ENCODE measurements around the gene DHRS12.

The DHRS12 gene

DNA sequence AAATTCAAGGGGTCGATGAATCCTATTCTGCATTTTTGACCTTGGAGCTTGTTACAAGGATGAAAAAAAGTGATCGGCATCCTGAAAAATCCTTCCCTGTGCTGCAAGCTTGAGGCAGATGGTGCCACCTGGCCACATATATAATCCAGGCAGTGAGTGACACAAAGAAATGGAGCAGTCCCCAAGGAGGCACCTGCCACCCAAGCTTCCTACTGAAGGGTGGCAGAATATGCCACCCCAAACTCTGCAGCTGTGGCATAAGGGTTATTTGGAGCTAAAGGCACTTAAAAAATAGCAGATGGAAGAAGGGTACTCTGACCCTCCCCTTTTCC lies 25.6 kb upstream of the DHRS12 start:
- Histone ChIP-seq H3K9ac (no peak overlapping the region), H3K27ac (no peak overlapping the region), H3K4me3 (IDR thresholded peaks at IDR 0.05; ENCODE audit: insufficient read depth, low read depth, low read length) (no peak overlapping the region), H4K20me1 (ENCODE audit: insufficient read depth) (no peaks in the 10 kb centered on the region), H3K4me1 (ENCODE audit: low read depth, poor library complexity, severe bottlenecking) (peaks cover 33% of the 10 kb centered on the region), H2AFZ (ENCODE audit: low read depth) (no peak overlapping the region), H3K36me3 (ENCODE audit: insufficient read depth) (no peaks in the 10 kb centered on the region), H3K4me2 (no peak overlapping the region), H3K27me3 (ENCODE audit: insufficient read depth, low read depth) (no peaks in the 10 kb centered on the region), H3K79me2 (ENCODE audit: insufficient read depth, low read depth) (no peaks in the 10 kb centered on the region)
- TF ChIP-seq, protein P1, sequence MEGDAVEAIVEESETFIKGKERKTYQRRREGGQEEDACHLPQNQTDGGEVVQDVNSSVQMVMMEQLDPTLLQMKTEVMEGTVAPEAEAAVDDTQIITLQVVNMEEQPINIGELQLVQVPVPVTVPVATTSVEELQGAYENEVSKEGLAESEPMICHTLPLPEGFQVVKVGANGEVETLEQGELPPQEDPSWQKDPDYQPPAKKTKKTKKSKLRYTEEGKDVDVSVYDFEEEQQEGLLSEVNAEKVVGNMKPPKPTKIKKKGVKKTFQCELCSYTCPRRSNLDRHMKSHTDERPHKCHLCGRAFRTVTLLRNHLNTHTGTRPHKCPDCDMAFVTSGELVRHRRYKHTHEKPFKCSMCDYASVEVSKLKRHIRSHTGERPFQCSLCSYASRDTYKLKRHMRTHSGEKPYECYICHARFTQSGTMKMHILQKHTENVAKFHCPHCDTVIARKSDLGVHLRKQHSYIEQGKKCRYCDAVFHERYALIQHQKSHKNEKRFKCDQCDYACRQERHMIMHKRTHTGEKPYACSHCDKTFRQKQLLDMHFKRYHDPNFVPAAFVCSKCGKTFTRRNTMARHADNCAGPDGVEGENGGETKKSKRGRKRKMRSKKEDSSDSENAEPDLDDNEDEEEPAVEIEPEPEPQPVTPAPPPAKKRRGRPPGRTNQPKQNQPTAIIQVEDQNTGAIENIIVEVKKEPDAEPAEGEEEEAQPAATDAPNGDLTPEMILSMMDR (conservative IDR thresholded peaks at IDR 0.05; ENCODE audit: low read depth, low read length): no peak

DNA sequence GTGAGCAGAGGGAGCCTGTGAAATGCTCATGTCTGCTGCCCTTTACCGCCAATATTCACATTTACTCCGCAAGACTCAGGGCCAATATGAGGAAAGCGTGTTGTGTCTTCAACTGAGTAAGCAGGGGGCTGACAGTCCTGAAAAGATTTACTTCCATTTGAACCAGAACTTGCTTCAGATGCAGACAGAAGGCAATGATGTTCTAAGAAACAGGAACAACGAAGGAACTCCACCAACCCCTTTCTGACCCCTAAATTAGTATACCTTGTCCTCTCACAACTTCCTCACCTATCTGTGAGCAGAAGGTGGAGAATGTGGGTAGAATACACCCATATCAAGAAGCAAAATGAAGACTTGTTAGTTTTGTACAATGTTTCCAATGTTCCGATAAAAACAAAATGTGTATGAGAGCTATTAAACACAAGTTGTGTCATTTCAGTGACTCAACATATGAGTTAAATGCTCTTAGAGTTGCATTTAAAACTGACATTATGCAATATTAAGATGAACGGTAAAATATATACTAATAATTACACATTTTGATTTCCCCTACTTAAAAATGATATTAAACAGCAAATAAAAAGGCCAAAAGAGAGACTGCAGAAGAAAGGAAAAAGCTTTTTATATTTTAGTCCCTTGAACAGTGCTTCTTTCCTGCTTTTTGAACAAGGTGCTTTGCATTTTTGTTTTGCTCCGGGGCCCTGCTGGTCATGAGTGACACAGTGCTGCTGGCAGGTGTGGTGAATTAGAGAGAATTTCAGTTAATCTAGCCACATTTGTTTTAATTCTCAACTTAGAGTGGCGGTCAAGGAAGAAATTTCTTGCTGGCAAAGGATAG lies 25.0 kb upstream of the DHRS12 start:
- Histone ChIP-seq H3K27ac (no peak overlapping the region), H3K9ac (no peak overlapping the region), H3K27me3 (ENCODE audit: insufficient read depth, low read depth) (no peaks in the 10 kb centered on the region), H3K36me3 (ENCODE audit: insufficient read depth) (no peaks in the 10 kb centered on the region), H4K20me1 (ENCODE audit: insufficient read depth) (no peaks in the 10 kb centered on the region), H3K4me1 (ENCODE audit: low read depth, poor library complexity, severe bottlenecking) (peaks cover 39% of the 10 kb centered on the region), H3K4me3 (IDR thresholded peaks at IDR 0.05; ENCODE audit: insufficient read depth, low read depth, low read length) (no peak overlapping the region), H3K79me2 (ENCODE audit: insufficient read depth, low read depth) (no peaks in the 10 kb centered on the region), H2AFZ (ENCODE audit: low read depth) (no peak overlapping the region), H3K4me2 (no peak overlapping the region)
- TF ChIP-seq, protein P1 (conservative IDR thresholded peaks at IDR 0.05; ENCODE audit: low read depth, low read length): no peak

DNA sequence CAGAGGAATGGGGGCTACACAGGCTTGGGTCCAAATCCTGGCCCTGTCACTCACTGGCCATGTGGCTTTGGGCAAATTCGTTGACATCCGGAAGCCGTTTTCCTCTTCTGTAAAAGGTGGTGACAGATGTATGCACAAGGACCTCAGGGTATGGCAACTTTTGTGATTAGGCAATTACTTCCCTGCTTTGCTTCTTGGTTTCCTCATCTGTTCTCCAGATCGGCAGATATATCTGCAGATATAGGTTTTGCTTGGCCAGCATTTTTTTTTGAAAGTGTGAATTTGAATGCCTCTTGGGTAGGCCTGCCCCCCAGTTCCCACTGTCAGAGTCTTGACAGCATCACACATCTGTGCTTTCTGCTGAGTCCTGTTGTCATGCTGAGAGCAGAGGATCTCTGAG lies 23.3 kb upstream of the DHRS12 start:
- no peak overlapping the region for H3K4me3 ChIP-seq (IDR thresholded peaks at IDR 0.05; ENCODE audit: insufficient read depth, low read depth, low read length)
- H3K4me1 ChIP-seq (ENCODE audit: low read depth, poor library complexity, severe bottlenecking): peaks cover 41% of the 10 kb centered on the region
- no peaks in the 10 kb centered on the region for H3K27me3 ChIP-seq (ENCODE audit: insufficient read depth, low read depth)
- no peaks in the 10 kb centered on the region for H3K79me2 ChIP-seq (ENCODE audit: insufficient read depth, low read depth)
- no peak overlapping the region for H3K27ac ChIP-seq
- no peak overlapping the region for H2AFZ ChIP-seq (ENCODE audit: low read depth)
- no peaks in the 10 kb centered on the region for H3K36me3 ChIP-seq (ENCODE audit: insufficient read depth)
- H4K20me1 ChIP-seq (ENCODE audit: insufficient read depth): no peaks in the 10 kb centered on the region
- TF ChIP-seq, protein P1 (conservative IDR thresholded peaks at IDR 0.05; ENCODE audit: low read depth, low read length): no peak
- H3K9ac ChIP-seq: no peak overlapping the region
- H3K4me2 ChIP-seq: no peak overlapping the region

DNA sequence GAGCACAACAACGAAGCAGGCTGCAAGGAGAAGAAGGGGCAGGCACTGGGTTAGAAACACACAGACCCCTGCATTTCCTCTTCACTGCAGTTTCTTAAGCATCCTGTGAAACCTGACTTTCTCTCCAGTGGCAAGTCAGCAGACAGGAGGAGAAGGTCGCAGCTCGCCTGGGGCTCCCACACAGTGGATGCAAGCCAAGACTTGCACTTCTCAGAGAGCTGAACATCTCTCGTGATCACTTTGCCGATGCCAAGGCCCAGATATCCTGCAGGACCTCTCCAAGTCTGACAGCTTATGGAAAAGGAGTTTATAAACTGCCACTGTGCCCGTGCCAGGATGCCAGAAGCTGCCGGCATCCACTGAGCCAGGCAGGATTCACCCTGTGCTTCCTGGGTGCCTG lies 22.6 kb upstream of the DHRS12 start:
- no peak overlapping the region for H3K4me2 ChIP-seq

More for the DNA sequence above, 22.6 kb upstream of the DHRS12 start:
- no peaks in the 10 kb centered on the region for H3K27me3 ChIP-seq (ENCODE audit: insufficient read depth, low read depth)
- H3K27ac ChIP-seq: no peak overlapping the region
- TF ChIP-seq, protein P1 (conservative IDR thresholded peaks at IDR 0.05; ENCODE audit: low read depth, low read length): no peak
- no peaks in the 10 kb centered on the region for H4K20me1 ChIP-seq (ENCODE audit: insufficient read depth)
- no peak overlapping the region for H3K9ac ChIP-seq
- H3K4me3 ChIP-seq (IDR thresholded peaks at IDR 0.05; ENCODE audit: insufficient read depth, low read depth, low read length): no peak overlapping the region
- H3K79me2 ChIP-seq (ENCODE audit: insufficient read depth, low read depth): no peaks in the 10 kb centered on the region
- no peaks in the 10 kb centered on the region for H3K36me3 ChIP-seq (ENCODE audit: insufficient read depth)
- no peak overlapping the region for H2AFZ ChIP-seq (ENCODE audit: low read depth)
- peaks cover 41% of the 10 kb centered on the region for H3K4me1 ChIP-seq (ENCODE audit: low read depth, poor library complexity, severe bottlenecking)

Data from KMS-11 (cell line).